Right lobe of liver (tissue), 4 donors: Measurements from ENCODE around the gene NCOR1.

Experiments used
- POLR2A ChIP-seq: fragments of 450-650 bp; IDR thresholded peaks from one replicate; pipeline ENCODE4 v1.6.1; 2017; ENCODE audit warnings: antibody characterized with exemption, mild to moderate bottlenecking
- TF ChIP-seq, protein P1 (sequence below), 4 donors: fragments of 200-600 bp in 3 of 4; fragments of 450-650 bp in 1 of 4; IDR thresholded peaks; one replicate each; pipeline versions ENCODE4 v1.5.1 to v1.8.0; 2016 to 2022; ENCODE audit warnings: antibody characterized with exemption in 4 of 4, mild to moderate bottlenecking in 2 of 4
- donor health status: DM: no; HTN: no; CAD: no.
- donor health status: DM: no; HTN: no; CAD: no.
- donor health status: DM: no; HTN: yes; CAD: no.

DNA sequence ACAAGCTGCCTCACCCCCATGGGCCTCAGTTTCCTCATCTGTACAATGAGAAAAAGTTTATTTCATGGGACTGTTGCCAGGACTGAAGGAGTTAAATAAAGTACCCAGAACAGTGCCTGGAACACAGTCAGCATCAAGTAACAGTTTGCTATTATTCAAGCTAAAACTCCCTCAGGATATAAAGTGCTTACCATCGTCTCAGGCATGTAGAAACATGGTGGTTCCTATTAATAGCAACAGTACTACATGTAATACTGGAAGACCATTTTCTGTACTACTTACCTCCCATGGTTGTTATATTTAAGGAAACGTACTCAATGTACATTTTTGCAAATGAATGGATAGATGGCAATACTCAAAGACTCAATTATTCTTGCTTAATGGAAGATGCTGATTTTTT lies 93.4 kb downstream of the NCOR1 start:
- TF ChIP-seq, protein P1, sequence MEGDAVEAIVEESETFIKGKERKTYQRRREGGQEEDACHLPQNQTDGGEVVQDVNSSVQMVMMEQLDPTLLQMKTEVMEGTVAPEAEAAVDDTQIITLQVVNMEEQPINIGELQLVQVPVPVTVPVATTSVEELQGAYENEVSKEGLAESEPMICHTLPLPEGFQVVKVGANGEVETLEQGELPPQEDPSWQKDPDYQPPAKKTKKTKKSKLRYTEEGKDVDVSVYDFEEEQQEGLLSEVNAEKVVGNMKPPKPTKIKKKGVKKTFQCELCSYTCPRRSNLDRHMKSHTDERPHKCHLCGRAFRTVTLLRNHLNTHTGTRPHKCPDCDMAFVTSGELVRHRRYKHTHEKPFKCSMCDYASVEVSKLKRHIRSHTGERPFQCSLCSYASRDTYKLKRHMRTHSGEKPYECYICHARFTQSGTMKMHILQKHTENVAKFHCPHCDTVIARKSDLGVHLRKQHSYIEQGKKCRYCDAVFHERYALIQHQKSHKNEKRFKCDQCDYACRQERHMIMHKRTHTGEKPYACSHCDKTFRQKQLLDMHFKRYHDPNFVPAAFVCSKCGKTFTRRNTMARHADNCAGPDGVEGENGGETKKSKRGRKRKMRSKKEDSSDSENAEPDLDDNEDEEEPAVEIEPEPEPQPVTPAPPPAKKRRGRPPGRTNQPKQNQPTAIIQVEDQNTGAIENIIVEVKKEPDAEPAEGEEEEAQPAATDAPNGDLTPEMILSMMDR (IDR thresholded peaks at IDR 0.05): no peak
- no peak for TF ChIP-seq POLR2A
